HG03565 (cell line): ENCODE measurements around the gene RPS21.

ENCODE experiments used
- ATAC-seq: cut with Tn5 transposase; IDR thresholded peaks from one replicate; pipeline ENCODE4 v1.9.1; 2021; ENCODE audit warnings: mild to moderate bottlenecking, moderate library complexity; ENCODE audit not compliant: unreplicated experiment

RPS21 gene

GRCh38 chr20:62353289-62354030 lies 33.4 kb upstream of the RPS21 start:
- ATAC-seq = no peak

- no peak for ATAC-seq
Measured at GRCh38 chr20:62354031-62354808, 32.7 kb upstream of the RPS21 start.

GRCh38 chr20:62354811-62355341 lies 32.0 kb upstream of the RPS21 start:
- no peak for ATAC-seq

GRCh38 chr20:62355516-62355877 lies 31.4 kb upstream of the RPS21 start:
- no peak for ATAC-seq

- ATAC-seq = no peak
Measured at GRCh38 chr20:62355878-62356588, 30.9 kb upstream of the RPS21 start.

- ATAC-seq = no peak
Measured at GRCh38 chr20:62356589-62357186, 30.2 kb upstream of the RPS21 start.

- ATAC-seq = no peak
Measured at GRCh38 chr20:62357187-62357667, 29.7 kb upstream of the RPS21 start.

GRCh38 chr20:62357681-62358080 lies 29.2 kb upstream of the RPS21 start:
- no peak for ATAC-seq

GRCh38 chr20:62358171-62359042 lies 28.5 kb upstream of the RPS21 start:
- ATAC-seq = no peak

- ATAC-seq = no peak
Measured at GRCh38 chr20:62359043-62359490, 27.8 kb upstream of the RPS21 start.

GRCh38 chr20:62359491-62360121 lies 27.3 kb upstream of the RPS21 start:
- no peak for ATAC-seq

GRCh38 chr20:62360854-62361798 lies 25.8 kb upstream of the RPS21 start:
- no peak for ATAC-seq

GRCh38 chr20:62361799-62362589 lies 24.9 kb upstream of the RPS21 start:
- no peak for ATAC-seq

GRCh38 chr20:62362590-62362940 lies 24.3 kb upstream of the RPS21 start:
- no peak for ATAC-seq

GRCh38 chr20:62362991-62363919 lies 23.6 kb upstream of the RPS21 start:
- ATAC-seq = no peak
